Liver (tissue), 3 donors: Measurements from ENCODE around the gene RAB11FIP3.

Experiments
- TAF1 ChIP-seq: conservative IDR thresholded peaks from 2 replicates; pipeline ENCODE4 v1.6.1; 2016; ENCODE audit warnings: antibody characterized with exemption, mild to moderate bottlenecking
- YY1 ChIP-seq: IDR thresholded peaks from 2 replicates; pipeline ENCODE4 v1.6.1; 2016; ENCODE audit warnings: antibody characterized with exemption, mild to moderate bottlenecking
- TF ChIP-seq, protein P1 (sequence below): fragments of 150-350 bp; IDR thresholded peaks from 2 replicates; pipeline ENCODE4 v1.5.1; 2017; ENCODE audit warnings: improper control_type of control experiment, low read depth, low read length; ENCODE audit not compliant: missing input control
- TF ChIP-seq, protein P2 (sequence below): IDR thresholded peaks from 2 replicates; pipeline ENCODE4 v1.6.1; 2016; ENCODE audit warnings: antibody characterized with exemption, mild to moderate bottlenecking
- donor health status: healthy.
- donor health status: healthy.

DNA sequence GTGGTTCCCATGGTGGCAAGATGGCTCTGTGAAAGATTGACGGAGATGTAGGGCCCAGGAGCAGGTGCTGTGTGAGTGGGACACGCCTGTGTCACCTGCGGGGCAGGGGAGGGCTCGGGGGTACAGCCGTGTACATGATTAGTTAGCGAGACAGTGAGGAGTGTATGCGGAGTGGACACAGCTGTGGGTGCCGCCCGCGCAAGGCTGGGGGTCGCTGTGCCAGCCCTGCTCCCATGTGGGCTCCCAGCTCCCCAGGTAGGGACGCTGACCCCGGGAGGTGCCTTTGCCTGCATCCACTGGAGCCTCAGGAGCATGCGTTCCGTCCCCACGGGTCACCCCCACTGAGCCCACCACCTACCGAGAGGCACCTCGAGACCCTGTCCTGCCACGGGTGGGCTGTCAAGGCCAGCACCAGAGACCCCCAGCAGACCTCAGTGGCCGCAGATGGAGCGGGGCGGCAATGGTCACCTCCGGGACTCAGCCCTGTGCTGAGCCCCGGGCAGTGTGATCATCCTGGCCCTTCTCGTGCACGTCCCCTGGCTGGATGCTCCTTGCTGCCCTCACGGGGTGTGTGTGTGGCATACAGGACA is 109.5 kb downstream of the RAB11FIP3 start:
- TF ChIP-seq, protein P1, sequence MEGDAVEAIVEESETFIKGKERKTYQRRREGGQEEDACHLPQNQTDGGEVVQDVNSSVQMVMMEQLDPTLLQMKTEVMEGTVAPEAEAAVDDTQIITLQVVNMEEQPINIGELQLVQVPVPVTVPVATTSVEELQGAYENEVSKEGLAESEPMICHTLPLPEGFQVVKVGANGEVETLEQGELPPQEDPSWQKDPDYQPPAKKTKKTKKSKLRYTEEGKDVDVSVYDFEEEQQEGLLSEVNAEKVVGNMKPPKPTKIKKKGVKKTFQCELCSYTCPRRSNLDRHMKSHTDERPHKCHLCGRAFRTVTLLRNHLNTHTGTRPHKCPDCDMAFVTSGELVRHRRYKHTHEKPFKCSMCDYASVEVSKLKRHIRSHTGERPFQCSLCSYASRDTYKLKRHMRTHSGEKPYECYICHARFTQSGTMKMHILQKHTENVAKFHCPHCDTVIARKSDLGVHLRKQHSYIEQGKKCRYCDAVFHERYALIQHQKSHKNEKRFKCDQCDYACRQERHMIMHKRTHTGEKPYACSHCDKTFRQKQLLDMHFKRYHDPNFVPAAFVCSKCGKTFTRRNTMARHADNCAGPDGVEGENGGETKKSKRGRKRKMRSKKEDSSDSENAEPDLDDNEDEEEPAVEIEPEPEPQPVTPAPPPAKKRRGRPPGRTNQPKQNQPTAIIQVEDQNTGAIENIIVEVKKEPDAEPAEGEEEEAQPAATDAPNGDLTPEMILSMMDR: no peak
- no peak for TF ChIP-seq YY1
- TF ChIP-seq TAF1: no peak
- TF ChIP-seq, protein P2, sequence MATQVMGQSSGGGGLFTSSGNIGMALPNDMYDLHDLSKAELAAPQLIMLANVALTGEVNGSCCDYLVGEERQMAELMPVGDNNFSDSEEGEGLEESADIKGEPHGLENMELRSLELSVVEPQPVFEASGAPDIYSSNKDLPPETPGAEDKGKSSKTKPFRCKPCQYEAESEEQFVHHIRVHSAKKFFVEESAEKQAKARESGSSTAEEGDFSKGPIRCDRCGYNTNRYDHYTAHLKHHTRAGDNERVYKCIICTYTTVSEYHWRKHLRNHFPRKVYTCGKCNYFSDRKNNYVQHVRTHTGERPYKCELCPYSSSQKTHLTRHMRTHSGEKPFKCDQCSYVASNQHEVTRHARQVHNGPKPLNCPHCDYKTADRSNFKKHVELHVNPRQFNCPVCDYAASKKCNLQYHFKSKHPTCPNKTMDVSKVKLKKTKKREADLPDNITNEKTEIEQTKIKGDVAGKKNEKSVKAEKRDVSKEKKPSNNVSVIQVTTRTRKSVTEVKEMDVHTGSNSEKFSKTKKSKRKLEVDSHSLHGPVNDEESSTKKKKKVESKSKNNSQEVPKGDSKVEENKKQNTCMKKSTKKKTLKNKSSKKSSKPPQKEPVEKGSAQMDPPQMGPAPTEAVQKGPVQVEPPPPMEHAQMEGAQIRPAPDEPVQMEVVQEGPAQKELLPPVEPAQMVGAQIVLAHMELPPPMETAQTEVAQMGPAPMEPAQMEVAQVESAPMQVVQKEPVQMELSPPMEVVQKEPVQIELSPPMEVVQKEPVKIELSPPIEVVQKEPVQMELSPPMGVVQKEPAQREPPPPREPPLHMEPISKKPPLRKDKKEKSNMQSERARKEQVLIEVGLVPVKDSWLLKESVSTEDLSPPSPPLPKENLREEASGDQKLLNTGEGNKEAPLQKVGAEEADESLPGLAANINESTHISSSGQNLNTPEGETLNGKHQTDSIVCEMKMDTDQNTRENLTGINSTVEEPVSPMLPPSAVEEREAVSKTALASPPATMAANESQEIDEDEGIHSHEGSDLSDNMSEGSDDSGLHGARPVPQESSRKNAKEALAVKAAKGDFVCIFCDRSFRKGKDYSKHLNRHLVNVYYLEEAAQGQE: no peak
